GM18511 (cell line): Measurements from ENCODE around the gene GINS2.

Experiments
- ATAC-seq: cut with Tn5 transposase; IDR thresholded peaks from one replicate; pipeline ENCODE4 v1.9.1; 2021; ENCODE audit warnings: mild to moderate bottlenecking, moderate library complexity; ENCODE audit not compliant: unreplicated experiment

Gene GINS2

DNA sequence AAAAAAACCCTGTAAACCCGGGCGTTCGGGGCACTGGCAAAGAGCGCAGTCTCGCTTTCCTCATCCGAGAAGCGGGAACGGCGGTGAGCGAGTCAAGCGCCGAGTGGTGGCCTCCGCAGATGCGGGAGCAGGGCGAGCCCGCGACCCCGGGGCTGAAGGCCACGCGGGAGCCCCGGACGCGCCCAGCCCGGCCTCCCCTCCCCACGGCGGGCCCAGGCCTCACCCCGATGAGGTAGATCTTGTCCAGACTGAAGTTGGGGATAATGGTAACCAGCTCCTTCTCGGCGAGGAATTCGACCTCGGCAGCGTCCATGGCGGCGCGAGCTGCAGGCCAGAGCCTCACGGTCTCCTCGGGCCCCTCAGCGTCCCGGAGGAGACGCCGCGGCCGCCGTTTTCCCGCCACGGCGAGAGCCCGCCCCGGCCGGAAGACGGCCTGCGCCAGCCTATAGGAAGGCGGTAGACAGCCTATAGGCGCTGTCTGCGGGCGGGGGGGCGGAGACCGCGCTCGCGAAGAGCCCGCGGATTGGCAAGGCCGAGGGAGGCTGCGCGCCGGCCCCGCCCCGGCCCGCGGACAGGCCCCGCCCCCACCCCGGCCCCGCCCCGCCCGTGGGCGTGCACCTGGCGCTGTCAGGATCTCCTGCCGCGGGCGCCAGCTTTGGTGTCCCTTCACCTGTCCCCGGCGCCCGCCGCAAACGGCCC lies at the start of gene GINS2:
GINS2 (minus strand) TSS at position 369 of the 699 bp plus-strand sequence; CDS start at position 313, 56 bp downstream.
- peak; percentile 94 for ATAC-seq

GRCh38 chr16:85736921-85737320 lies 48.2 kb upstream of the GINS2 start:
- no peak for ATAC-seq

DNA sequence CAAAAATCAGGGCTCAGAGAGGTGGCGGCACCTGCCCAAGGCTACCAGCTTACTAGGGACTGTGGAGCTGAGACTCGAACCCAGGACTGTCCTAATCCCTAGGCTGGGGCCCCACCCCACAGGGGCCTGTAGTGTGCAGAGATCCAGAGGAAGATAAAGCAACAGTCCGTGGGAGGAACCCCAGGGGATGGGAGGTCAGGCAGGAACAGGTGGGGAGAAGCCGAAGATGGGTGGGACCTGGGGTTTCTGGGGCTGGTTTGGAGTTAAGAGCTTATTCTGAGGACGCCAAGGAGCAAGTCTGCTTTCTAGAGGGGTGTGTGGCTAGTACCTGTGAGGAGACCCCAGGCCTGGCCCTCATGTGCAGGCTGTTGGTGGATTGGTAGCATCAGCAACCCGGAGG lies 47.2 kb upstream of the GINS2 start:
- no peak for ATAC-seq

DNA sequence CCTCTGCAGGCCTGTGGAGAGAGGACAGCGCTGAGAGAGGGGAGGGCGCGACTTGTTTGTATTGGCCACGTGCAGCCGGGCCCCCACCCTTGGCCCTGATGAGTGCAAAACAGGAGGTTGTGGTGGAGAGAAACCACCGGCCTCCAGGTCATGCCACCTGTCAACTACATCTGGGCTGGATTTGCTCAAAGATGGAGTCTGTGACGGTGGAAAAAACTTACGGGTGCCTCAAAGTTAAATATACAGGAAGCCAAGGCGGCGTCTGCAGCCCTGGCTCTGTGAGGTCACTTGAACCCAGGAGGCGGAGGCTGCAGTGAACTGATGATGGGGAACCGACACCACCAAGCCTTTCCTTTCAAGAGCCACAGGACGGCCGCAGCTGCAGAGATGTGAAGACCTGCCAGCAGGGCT lies 46.5 kb upstream of the GINS2 start:
- ATAC-seq = no peak

DNA sequence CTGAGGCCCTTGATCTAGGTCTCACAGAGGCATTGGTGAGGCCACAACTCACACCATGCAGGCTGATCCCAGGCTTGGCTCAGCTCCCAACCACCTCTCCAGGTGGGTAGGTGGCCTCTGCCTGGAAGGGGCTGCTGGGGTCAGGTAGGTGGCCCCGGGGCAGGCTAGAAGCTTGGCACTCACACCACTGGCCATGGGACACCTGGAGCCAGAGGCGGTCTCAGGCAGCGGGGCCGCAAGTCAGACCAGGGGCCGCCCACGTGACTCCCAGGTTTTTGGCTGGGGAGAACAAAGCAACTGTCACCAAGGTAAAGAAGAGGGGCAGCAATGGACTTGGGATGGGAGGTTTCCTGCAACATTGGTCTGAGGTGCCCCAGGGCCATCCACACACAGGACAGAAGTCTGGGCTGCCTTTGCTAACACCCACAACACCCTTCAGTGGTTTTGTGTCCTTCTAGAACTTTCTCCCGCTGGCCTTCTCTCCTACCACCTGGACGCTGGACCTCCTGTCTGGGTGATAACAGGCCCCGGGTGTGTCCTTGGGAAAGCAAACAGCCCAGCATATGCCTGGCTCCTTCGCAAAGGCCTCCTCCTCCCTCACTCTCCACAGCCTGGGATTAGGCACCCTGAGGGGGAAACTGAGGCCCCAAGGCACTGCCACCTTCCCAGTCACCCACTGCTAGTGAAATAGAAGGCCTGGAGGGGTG lies 45.7 kb upstream of the GINS2 start:
- ATAC-seq = no peak

DNA sequence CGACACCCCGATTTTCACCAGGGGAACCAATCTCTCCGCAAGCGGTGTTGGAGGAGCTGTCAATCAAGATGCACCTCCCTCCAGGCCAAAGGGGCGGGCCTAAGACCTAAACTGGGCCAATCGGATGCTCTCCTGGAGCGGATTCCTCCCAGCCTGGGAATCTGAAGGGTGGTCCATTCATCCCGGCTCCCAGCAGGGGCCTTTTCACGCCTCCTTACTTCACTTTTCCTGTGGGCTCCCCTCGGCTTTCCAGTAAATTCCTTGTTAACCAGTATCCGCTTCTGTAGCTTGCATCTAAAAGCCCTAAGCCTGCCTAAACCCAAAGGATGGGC lies 45.1 kb upstream of the GINS2 start:
- ATAC-seq = no peak

- no peak for ATAC-seq
Measured at GRCh38 chr16:85733155-85733838, 44.5 kb upstream of the GINS2 start.

DNA sequence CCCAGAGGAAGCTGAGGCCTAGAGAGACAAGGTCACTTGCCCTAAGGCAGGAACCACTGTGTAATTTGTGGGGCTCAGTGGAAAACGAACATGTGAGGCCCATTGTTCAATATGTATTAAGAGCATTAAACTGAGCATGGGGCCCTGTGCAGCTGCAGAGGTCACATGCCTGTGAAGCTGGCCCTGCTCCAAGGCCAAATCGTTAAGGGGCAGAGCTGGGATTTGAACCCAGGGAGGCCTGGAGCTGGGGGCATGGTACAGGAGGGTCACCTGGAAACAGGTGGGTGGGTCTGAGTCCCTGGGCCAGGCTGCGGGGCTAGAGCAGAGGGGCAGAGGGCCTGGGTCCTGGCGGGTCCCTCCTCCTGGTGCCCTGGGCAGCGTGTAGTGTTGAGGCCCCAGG lies 42.4 kb upstream of the GINS2 start:
- no peak for ATAC-seq

DNA sequence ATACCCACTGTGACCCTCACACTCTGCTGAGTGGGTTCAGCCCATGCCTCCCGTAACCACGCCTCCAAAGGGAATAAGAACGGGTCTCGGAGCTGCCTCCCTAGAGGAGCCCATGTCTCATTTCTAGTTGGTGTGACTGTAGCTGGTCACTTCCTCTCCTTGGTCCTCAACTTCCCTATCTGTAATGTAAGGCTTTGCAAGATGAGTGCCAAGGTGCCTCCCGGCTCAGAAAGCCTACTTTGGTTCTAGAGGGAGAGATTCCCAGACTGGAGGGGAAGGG lies 41.4 kb upstream of the GINS2 start:
- ATAC-seq = no peak

- no peak for ATAC-seq
Measured at GRCh38 chr16:85729452-85730185, 40.9 kb upstream of the GINS2 start.

GRCh38 chr16:85728879-85729278 lies 40.1 kb upstream of the GINS2 start:
- no peak for ATAC-seq

GRCh38 chr16:85724936-85725335 lies 36.2 kb upstream of the GINS2 start:
- ATAC-seq = no peak

- ATAC-seq = no peak
Measured at GRCh38 chr16:85724126-85724879, 35.5 kb upstream of the GINS2 start.

DNA sequence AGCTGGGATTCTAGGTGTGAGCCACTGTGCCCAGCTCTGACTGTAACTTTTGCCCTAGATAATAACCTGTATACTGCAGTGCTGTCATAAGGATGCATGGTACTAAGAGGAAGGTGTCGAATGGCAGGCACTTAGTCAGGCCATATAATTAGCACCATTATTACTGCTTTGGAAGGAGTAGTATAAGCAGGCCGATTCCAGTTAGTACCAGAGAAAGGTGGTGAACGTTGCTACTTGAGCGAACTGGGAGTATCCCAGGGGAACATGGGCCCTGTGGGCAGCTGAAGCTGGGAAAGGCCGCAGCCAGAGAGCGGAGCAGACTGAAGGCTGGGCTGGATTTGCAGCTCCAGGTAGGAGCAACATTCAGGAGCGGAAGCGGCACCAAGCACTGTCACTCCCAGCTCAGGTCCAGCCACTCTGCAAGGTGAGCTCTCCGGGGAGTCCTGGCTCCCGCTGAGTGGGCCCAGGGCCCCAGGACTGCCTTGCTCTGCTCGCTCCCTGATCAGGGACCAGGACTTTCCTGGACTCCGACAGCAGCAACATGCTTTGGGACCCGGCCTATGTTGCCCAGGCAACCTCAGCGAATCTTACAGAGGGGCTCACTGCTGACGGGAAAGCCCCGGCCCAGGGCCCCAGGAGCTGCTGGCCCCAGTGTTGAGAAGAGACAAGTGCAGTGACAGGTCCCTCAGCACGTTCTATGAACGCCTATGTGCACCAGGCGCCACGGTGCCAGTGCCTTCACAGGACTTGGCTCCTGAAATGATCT lies 33.6 kb upstream of the GINS2 start:
- ATAC-seq = no peak

DNA sequence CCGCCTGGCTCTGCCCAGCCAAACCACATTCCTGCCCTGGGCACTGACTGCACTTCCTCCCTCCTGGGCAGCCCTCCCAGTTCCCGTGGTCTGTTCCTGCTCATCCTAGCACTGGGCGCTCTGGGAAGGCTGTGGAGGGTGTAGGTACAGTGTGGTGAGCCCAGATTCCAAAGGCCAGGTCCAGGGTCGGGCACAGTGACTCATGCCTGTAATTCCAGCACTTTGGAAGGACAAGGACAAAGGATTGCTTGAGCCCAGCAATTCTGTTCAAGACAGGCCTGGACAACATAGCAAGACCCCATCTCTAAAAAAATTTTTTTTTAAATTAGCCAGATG lies 31.5 kb upstream of the GINS2 start:
- ATAC-seq = no peak

DNA sequence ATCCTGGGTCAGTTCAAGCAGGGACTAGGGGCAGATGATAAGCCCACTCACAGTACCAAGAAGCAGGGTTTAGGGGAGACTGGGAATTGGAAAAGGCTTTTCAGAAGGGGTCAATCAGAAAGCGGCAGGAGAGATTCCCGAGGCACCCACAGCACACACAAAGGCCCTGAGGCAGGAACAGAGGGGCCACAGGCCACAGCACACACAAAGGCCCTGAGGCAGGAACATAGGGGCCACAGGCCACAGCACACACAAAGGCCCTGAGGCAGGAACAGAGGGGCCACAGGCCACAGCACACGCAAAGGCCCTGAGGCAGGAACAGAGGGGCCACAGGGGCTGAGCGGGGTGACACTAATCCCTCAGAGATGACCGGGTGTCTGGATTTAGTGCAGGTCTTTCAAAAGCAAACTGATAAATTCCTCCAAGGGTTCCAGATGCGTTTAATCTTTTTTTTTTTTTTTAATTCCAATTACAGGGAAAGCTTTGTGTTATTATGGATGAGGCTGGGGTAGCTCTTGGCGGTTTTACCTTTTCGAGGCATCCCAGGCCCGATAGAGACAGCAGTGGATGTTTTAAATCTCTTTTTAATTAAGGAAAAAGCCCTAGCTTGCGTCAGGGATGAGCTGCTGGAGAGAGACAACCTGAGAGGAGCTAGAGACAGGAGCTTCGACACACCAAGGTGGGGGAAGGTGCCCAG lies 31.0 kb upstream of the GINS2 start:
- no peak for ATAC-seq

- no peak for ATAC-seq
Measured at GRCh38 chr16:85718682-85719081, 29.9 kb upstream of the GINS2 start.

DNA sequence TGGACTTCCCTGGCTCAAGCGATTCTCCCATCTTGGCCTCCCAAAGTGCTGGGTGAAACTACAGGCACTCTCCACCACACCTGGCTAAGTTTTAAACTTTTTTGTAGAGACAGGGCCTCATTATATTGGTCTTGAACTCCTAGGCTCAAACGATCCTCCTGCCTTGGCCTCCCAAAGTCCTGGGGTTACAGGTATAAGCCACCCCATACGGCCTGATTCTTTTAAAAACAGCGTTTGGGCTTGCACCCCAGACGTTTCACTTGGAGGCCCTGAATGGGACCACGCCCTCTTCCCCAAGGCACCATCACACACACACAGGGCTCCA lies 29.4 kb upstream of the GINS2 start:
- ATAC-seq = no peak

GRCh38 chr16:85717393-85718152 lies 28.8 kb upstream of the GINS2 start:
- ATAC-seq = no peak
